Tibial artery (tissue), 4 donors: Measurements from ENCODE around the gene AQP5.
A peak's percentile ranks its signal among the peaks of the same experiment; 100 is the strongest.

Source experiments
- DNase-seq, 2 donors: peaks; one replicate each; pipeline ENCODE4 v3.0.0-alpha.2; 2019
- H3K27ac ChIP-seq, 2 donors: fragments of 200-600 bp; sonication (generic) in 1 of 2; 1 replicate in 1 of 2; 2 replicates in 1 of 2; pipeline ENCODE4 v1.5.1; 2018 to 2019; ENCODE audit warnings: mild to moderate bottlenecking in 1 of 2
- H3K27me3 ChIP-seq, 2 donors: fragments of 200-600 bp; sonication (generic) in 1 of 2; one replicate each; pipeline versions ENCODE4 v1.5.1 to v1.6.0; 2016 to 2019
- H3K36me3 ChIP-seq, 3 donors: fragments of 200-600 bp; sonication (generic) in 2 of 3; one replicate each; pipeline ENCODE4 v1.5.1; 2016 to 2019; ENCODE audit warnings: mild to moderate bottlenecking in 2 of 3
- H3K4me1 ChIP-seq, 4 donors: fragments of 200-600 bp; sonication (generic) in 2 of 4; 1 replicate in 3 of 4; 2 replicates in 1 of 4; pipeline ENCODE4 v1.5.1; 2016 to 2019
- H3K4me3 ChIP-seq, 2 donors: fragments of 200-600 bp; sonication (generic) in 1 of 2; 1 replicate in 1 of 2; 2 replicates in 1 of 2; pipeline ENCODE4 v1.5.1; 2018 to 2019; ENCODE audit warnings: mild to moderate bottlenecking in 2 of 2
- H3K9me3 ChIP-seq, 3 donors: fragments of 200-600 bp; sonication (generic) in 1 of 3; one replicate each; pipeline ENCODE4 v1.5.1; 2016 to 2019
- intact Hi-C: fragments of 100-400 bp; cut with DNase I; formaldehyde crosslinking; loops from one replicate; pipeline ENCODE4 v1.15.0; 2023; ENCODE audit warnings: low total_unique reads
- TF ChIP-seq, protein P1 (sequence below), 2 experiments: fragments of 200-600 bp in 1 of 2; fragments of 450-650 bp in 1 of 2; IDR thresholded peaks; one replicate each; pipeline ENCODE4 v1.5.1; 2017 to 2019; ENCODE audit warnings: antibody characterized with exemption in 2 of 2, mild to moderate bottlenecking in 1 of 2, moderate library complexity in 1 of 2

The AQP5 gene

GRCh38 chr12:49920241-49920914, 41.3 kb upstream of the AQP5 start:
- H3K4me3 ChIP-seq = no peak overlapping the region
- intact Hi-C loops = no loop called here
- peak in 1 of 2 donors; percentile 45 for DNase-seq
- peaks cover 0 to 8% (median 0%) of the 10 kb centered on the region in 4 donors for H3K4me1 ChIP-seq
- H3K9me3 ChIP-seq = no peaks in the 10 kb centered on the region
- no peaks in the 10 kb centered on the region for H3K36me3 ChIP-seq
- peaks cover 0 to 14% of the 10 kb centered on the region in 2 donors for H3K27me3 ChIP-seq
- TF ChIP-seq, protein P1, sequence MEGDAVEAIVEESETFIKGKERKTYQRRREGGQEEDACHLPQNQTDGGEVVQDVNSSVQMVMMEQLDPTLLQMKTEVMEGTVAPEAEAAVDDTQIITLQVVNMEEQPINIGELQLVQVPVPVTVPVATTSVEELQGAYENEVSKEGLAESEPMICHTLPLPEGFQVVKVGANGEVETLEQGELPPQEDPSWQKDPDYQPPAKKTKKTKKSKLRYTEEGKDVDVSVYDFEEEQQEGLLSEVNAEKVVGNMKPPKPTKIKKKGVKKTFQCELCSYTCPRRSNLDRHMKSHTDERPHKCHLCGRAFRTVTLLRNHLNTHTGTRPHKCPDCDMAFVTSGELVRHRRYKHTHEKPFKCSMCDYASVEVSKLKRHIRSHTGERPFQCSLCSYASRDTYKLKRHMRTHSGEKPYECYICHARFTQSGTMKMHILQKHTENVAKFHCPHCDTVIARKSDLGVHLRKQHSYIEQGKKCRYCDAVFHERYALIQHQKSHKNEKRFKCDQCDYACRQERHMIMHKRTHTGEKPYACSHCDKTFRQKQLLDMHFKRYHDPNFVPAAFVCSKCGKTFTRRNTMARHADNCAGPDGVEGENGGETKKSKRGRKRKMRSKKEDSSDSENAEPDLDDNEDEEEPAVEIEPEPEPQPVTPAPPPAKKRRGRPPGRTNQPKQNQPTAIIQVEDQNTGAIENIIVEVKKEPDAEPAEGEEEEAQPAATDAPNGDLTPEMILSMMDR (IDR thresholded peaks at IDR 0.05) = no peak
- H3K27ac ChIP-seq = no peak overlapping the region

- Histone ChIP-seq H3K27me3 (peaks cover 0 to 14% of the 10 kb centered on the region in 2 donors), H3K4me3 (no peak overlapping the region), H3K4me1 (peaks cover 0 to 8% (median 0%) of the 10 kb centered on the region in 4 donors), H3K9me3 (no peaks in the 10 kb centered on the region), H3K27ac (no peak overlapping the region), H3K36me3 (no peaks in the 10 kb centered on the region)
- intact Hi-C loops = no loop called here
- no peak for DNase-seq
- TF ChIP-seq, protein P1 (IDR thresholded peaks at IDR 0.05) = no peak
These were observed 40.8 kb upstream of the AQP5 start for GRCh38 chr12:49920915-49921286.

- DNase-seq = no peak
- H3K4me3 ChIP-seq = no peak overlapping the region
- intact Hi-C loops = no loop called here
- peaks cover 0 to 14% of the 10 kb centered on the region in 2 donors for H3K27me3 ChIP-seq
- peaks cover 0 to 8% (median 0%) of the 10 kb centered on the region in 4 donors for H3K4me1 ChIP-seq
- no peaks in the 10 kb centered on the region for H3K36me3 ChIP-seq
- no peaks in the 10 kb centered on the region for H3K9me3 ChIP-seq
- TF ChIP-seq, protein P1 (IDR thresholded peaks at IDR 0.05) = no peak
- H3K27ac ChIP-seq = no peak overlapping the region
These were observed 40.4 kb upstream of the AQP5 start for GRCh38 chr12:49921299-49921698.

DNA sequence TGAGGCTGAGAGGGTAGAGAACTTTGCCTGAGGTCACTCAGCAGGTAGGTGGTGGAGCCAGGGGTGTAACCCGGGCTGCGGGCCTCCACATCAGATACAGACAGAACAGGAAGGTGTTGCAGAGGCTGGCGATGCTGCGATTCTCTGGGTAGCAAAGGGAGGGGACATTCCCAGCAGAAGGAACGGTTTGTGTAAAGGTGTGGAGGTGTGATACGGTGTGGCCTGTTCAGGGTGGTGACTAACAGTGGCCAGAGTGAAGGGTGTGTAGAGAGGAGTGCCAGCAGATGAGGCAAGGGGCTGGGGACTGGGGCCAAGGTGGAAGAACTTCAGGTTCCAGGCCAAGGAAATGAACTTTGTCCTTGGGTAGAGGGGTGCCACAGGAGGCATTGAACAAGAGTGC, 39.7 kb upstream of the AQP5 start:
- no peak for DNase-seq
- Histone ChIP-seq H3K9me3 (no peaks in the 10 kb centered on the region), H3K27ac (no peak overlapping the region), H3K36me3 (no peaks in the 10 kb centered on the region), H3K4me3 (no peak overlapping the region), H3K27me3 (peaks cover 0 to 14% of the 10 kb centered on the region in 2 donors), H3K4me1 (peaks cover 0 to 8% (median 0%) of the 10 kb centered on the region in 4 donors)
- intact Hi-C loops = no loop called here
- TF ChIP-seq, protein P1 (IDR thresholded peaks at IDR 0.05) = no peak

DNA sequence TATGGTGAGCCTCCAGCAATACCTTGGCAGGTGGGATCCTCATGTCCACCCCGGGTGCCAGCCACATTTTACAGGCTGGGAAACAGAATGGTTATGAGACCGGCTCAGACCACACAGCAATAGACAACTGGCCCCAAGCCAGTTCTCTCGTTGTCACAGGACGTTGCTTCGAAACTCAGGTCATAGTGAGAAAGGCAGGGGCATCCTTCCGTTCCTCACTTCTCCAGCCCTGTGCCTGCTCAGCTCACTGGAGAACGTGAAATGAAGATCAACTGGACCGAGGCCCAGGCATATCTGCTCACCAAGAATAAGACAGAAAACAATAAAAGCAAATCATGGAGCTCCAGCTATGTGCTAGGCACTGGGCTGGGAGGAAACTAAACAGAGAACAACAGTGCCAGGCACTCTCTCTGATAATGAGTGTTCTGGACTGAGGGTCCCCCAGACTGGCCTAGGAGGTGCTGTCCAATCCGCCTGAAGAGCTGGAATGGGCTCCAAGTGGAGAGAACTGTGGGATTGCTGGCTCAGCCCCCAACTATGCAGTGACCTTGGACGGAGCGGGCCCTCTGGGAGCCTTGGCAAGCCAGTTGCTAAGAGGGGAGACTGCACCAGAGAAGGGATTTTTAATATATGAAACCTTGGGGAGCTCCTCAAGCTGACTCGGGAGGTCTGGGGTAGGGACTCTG, 39.2 kb upstream of the AQP5 start:
- Histone ChIP-seq H3K27ac (no peak overlapping the region), H3K36me3 (no peaks in the 10 kb centered on the region), H3K9me3 (no peaks in the 10 kb centered on the region), H3K4me1 (peaks cover 0 to 8% (median 0%) of the 10 kb centered on the region in 4 donors), H3K4me3 (no peak overlapping the region), H3K27me3 (peaks cover 0 to 9% of the 10 kb centered on the region in 2 donors)
- intact Hi-C loops = no loop called here
- no peak for DNase-seq
- TF ChIP-seq, protein P1 (IDR thresholded peaks at IDR 0.05) = no peak
